ENCODE measurements around the gene ROMO1.

GRCh38 chr20:35734374-35734773, 35.2 kb downstream of the ROMO1 start:
- TF ChIP-seq ZBTB7A (IDR thresholded peaks at IDR 0.05; ENCODE audit: low read depth) (no peak), NFIC (IDR thresholded peaks at IDR 0.05) (no peak), USF1 (IDR thresholded peaks at IDR 0.05) (no peak)
- TF ChIP-seq, protein P1, sequence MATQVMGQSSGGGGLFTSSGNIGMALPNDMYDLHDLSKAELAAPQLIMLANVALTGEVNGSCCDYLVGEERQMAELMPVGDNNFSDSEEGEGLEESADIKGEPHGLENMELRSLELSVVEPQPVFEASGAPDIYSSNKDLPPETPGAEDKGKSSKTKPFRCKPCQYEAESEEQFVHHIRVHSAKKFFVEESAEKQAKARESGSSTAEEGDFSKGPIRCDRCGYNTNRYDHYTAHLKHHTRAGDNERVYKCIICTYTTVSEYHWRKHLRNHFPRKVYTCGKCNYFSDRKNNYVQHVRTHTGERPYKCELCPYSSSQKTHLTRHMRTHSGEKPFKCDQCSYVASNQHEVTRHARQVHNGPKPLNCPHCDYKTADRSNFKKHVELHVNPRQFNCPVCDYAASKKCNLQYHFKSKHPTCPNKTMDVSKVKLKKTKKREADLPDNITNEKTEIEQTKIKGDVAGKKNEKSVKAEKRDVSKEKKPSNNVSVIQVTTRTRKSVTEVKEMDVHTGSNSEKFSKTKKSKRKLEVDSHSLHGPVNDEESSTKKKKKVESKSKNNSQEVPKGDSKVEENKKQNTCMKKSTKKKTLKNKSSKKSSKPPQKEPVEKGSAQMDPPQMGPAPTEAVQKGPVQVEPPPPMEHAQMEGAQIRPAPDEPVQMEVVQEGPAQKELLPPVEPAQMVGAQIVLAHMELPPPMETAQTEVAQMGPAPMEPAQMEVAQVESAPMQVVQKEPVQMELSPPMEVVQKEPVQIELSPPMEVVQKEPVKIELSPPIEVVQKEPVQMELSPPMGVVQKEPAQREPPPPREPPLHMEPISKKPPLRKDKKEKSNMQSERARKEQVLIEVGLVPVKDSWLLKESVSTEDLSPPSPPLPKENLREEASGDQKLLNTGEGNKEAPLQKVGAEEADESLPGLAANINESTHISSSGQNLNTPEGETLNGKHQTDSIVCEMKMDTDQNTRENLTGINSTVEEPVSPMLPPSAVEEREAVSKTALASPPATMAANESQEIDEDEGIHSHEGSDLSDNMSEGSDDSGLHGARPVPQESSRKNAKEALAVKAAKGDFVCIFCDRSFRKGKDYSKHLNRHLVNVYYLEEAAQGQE (IDR thresholded peaks at IDR 0.05; ENCODE audit: low read depth) = no peak
- TF ChIP-seq, protein P2, sequence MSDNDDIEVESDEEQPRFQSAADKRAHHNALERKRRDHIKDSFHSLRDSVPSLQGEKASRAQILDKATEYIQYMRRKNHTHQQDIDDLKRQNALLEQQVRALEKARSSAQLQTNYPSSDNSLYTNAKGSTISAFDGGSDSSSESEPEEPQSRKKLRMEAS (IDR thresholded peaks at IDR 0.05) = no peak
